ENCODE measurements around the gene SMYD3. TPM values are rescaled to one million over a fixed set of nuclear protein-coding genes. Genes with fewer than 3 reads are reported as not detected.

SMYD3 gene
- total RNA-seq, 1 donor from 2014 or later = 35.4 TPM

DNA sequence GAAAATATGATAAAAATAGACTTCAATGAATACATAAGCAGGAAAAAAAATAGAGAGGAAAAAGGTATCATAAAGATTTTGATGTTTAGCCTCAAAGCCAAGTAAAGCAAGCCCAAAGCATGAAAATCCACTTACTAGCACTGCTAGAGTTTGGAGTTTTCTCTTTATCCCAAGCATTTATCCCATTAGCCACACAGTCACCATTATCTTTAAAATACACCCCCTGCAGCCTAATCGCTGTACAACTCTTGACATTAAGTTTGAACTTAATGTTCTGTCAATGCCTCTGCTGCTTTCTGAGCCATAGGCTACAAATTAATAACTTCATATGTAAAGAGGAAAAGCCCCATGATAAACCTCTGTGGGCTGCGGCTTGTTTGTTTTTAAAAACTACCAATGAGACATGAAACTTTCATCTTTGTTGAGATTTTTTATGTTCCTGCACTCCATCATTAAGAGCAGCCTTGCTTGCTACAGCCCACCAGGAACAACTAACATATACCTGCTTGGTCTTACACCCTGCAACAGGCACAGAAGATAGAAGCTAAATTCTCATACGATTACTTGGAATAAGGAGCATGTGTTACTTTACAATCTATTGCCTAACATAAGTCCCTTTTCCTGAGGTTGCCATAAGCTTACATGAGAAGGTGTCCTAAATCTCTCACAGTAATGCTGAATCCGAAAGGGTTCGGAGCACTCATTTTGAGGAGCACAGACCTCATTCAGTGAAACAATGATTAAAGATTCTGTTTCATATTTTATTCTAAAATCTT is 202.4 kb downstream of the SMYD3 start:
- Mint-ChIP-seq H3K27me3 (ENCODE audit: unreplicated experiment) (peaks cover 2% of the 10 kb centered on the region), H3K4me3 (ENCODE audit: unreplicated experiment) (no peak overlapping the region), H3K4me1 (ENCODE audit: unreplicated experiment) (peaks cover 11% of the 10 kb centered on the region), H3K9me3 (ENCODE audit: unreplicated experiment) (no peaks in the 10 kb centered on the region), H3K36me3 (ENCODE audit: low read depth, unreplicated experiment) (no peaks in the 10 kb centered on the region), H3K27ac (ENCODE audit: unreplicated experiment) (no peak overlapping the region)
- TF ChIP-seq, protein P1, sequence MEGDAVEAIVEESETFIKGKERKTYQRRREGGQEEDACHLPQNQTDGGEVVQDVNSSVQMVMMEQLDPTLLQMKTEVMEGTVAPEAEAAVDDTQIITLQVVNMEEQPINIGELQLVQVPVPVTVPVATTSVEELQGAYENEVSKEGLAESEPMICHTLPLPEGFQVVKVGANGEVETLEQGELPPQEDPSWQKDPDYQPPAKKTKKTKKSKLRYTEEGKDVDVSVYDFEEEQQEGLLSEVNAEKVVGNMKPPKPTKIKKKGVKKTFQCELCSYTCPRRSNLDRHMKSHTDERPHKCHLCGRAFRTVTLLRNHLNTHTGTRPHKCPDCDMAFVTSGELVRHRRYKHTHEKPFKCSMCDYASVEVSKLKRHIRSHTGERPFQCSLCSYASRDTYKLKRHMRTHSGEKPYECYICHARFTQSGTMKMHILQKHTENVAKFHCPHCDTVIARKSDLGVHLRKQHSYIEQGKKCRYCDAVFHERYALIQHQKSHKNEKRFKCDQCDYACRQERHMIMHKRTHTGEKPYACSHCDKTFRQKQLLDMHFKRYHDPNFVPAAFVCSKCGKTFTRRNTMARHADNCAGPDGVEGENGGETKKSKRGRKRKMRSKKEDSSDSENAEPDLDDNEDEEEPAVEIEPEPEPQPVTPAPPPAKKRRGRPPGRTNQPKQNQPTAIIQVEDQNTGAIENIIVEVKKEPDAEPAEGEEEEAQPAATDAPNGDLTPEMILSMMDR (IDR thresholded peaks at IDR 0.05; ENCODE audit: unreplicated experiment) = no peak
- DNase-seq (ENCODE audit: low spot score) = no peak

DNA sequence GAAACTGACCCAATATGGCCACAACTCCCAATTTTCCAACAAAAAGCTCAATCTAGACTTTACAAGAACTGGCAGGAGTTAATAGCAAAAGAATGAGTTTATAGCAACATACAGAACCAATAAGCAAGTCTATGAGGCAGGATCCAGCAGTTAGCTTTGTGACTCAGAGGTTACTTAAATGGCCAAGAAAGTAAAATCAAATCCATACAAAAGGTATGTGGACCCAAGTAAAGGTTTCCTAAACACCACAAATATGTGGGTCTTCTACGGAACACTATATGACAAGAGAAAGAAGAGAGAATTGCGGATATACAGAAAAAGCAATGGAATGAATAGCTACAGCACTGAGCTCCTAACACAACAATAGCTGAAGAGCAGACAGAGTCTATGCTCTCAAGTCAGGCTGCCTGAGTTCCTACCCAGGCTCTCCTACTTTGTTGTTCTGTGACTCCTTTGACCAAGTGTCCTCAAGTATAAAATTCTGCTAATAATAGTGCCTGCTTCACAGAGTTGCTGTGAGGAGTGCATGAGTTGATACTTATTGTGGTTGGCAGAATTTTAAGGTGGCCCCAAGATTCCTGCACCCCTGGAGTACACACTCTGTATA is 204.3 kb downstream of the SMYD3 start:
- Mint-ChIP-seq H3K9me3 (ENCODE audit: unreplicated experiment) (no peaks in the 10 kb centered on the region), H3K27me3 (ENCODE audit: unreplicated experiment) (peaks cover 2% of the 10 kb centered on the region), H3K36me3 (ENCODE audit: low read depth, unreplicated experiment) (no peaks in the 10 kb centered on the region), H3K4me1 (ENCODE audit: unreplicated experiment) (peaks cover 13% of the 10 kb centered on the region), H3K27ac (ENCODE audit: unreplicated experiment) (no peak overlapping the region), H3K4me3 (ENCODE audit: unreplicated experiment) (no peak overlapping the region)
- TF ChIP-seq, protein P1 (IDR thresholded peaks at IDR 0.05; ENCODE audit: unreplicated experiment) = no peak
- DNase-seq (ENCODE audit: low spot score) = no peak

DNA sequence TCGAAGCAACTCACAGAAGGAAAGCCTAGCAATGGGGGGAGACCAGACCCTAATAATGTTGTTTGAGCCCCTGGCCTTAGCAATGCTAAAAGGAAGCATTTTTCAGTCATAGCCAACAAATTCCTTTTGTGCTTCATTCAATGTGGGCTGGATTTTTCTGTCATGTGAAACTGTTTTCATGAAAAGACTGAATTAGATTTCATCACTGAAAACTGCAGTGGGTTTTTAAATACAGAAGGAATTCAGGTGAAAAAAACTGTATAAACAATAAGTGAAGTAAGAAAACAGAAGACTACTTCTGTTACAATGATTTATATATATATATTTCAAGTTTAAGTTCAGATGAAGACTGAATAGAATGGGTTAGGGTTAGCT is 204.8 kb downstream of the SMYD3 start:
- no peak for DNase-seq (ENCODE audit: low spot score)
- Mint-ChIP-seq H3K27me3 (ENCODE audit: unreplicated experiment) (peaks cover 2% of the 10 kb centered on the region), H3K27ac (ENCODE audit: unreplicated experiment) (no peak overlapping the region)

DNA sequence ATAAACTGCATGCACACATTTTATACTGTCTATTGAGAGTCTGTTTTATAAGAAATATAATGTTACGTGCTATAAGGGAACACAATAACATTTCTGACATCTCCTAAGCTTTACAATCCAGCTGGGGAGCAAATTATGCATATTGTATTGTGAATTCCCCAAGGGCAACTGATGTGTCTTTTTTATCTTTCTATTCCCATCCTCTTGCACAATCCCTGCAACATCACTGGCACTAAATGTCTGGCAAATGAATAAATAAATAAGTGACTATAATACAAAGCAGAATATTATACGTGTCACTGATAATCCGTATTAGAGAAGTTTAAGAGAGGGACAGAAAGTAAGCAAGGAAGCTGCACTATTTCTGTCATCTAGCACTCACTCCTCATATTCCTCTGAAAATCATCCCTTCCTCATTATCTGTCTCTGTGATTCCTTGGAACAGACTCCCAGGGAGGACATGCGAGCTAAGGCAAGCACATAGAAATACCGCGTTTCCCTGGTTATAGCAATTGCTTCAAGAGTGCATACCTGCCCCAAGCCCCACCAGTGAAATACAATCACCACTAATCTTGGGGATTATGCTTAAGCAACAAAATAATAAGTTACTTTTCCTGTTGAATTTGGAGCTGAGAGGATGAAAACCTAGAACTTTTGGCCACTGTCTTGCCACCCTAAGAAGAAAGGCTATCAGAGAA is 205.4 kb downstream of the SMYD3 start:
- Mint-ChIP-seq H3K4me1 (ENCODE audit: unreplicated experiment) (peaks cover 23% of the 10 kb centered on the region), H3K36me3 (ENCODE audit: low read depth, unreplicated experiment) (no peaks in the 10 kb centered on the region), H3K9me3 (ENCODE audit: unreplicated experiment) (no peaks in the 10 kb centered on the region)

More for the DNA sequence above, 204.8 kb downstream of the SMYD3 start:
- no peak overlapping the region for H3K4me3 Mint-ChIP-seq (ENCODE audit: unreplicated experiment)
- H3K9me3 Mint-ChIP-seq (ENCODE audit: unreplicated experiment) = no peaks in the 10 kb centered on the region
- no peaks in the 10 kb centered on the region for H3K36me3 Mint-ChIP-seq (ENCODE audit: low read depth, unreplicated experiment)
- TF ChIP-seq, protein P1 (IDR thresholded peaks at IDR 0.05; ENCODE audit: unreplicated experiment) = no peak
- H3K4me1 Mint-ChIP-seq (ENCODE audit: unreplicated experiment) = peaks cover 17% of the 10 kb centered on the region

More for the DNA sequence above, 205.4 kb downstream of the SMYD3 start:
- no peak for DNase-seq (ENCODE audit: low spot score)
- H3K4me3 Mint-ChIP-seq (ENCODE audit: unreplicated experiment) = no peak overlapping the region
- TF ChIP-seq, protein P1 (IDR thresholded peaks at IDR 0.05; ENCODE audit: unreplicated experiment) = no peak
- H3K27me3 Mint-ChIP-seq (ENCODE audit: unreplicated experiment) = peaks cover 2% of the 10 kb centered on the region
- no peak overlapping the region for H3K27ac Mint-ChIP-seq (ENCODE audit: unreplicated experiment)

All from endothelial cell (in vitro differentiated cells).